H9 (cell line): ENCODE data around the gene FAM124A. TPM values are rescaled to one million over a fixed set of nuclear protein-coding genes. Genes with fewer than 3 reads are reported as not detected.

Experiments used
- DNase-seq: peaks from one replicate; pipeline ENCODE4 v3.0.0-alpha.2; 2017
- H2AFZ ChIP-seq: one replicate; pipeline ENCODE4 v1.6.1; 2013; ENCODE audit warnings: mild to moderate bottlenecking, low read length, control low read depth, moderate library complexity
- H2AK5ac ChIP-seq: 2 replicates; pipeline ENCODE4 v1.6.1; 2013; ENCODE audit warnings: low read length, control low read depth, mixed read lengths; ENCODE audit not compliant: insufficient read length
- H2BK120ac ChIP-seq: one replicate; pipeline ENCODE4 v1.6.1; 2013; ENCODE audit warnings: low read depth, mild to moderate bottlenecking, low read length, control low read depth, inconsistent platforms; ENCODE audit not compliant: poor library complexity, severe bottlenecking
- H2BK12ac ChIP-seq: 2 replicates; pipeline ENCODE4 v1.6.1; 2013; ENCODE audit warnings: low read length, control low read depth, mixed read lengths, low read depth; ENCODE audit not compliant: insufficient read length
- H2BK15ac ChIP-seq: 2 replicates; pipeline ENCODE4 v1.6.1; 2013; ENCODE audit warnings: low read depth, low read length, control low read depth
- H2BK20ac ChIP-seq: one replicate; pipeline ENCODE4 v1.6.1; 2013; ENCODE audit warnings: low read depth, mild to moderate bottlenecking, low read length, control low read depth, inconsistent platforms; ENCODE audit not compliant: poor library complexity, severe bottlenecking
- H2BK5ac ChIP-seq: 2 replicates; pipeline ENCODE4 v1.6.1; 2013; ENCODE audit warnings: low read length, control low read depth, mixed read lengths; ENCODE audit not compliant: insufficient read length
- H3K14ac ChIP-seq: 2 replicates; pipeline ENCODE4 v1.6.1; 2013; ENCODE audit warnings: low read length, control low read depth; ENCODE audit not compliant: insufficient read depth
- H3K18ac ChIP-seq: 2 replicates; pipeline ENCODE4 v1.6.1; 2013; ENCODE audit warnings: low read depth, mild to moderate bottlenecking, mixed read lengths, low read length, control low read depth; ENCODE audit not compliant: insufficient read length
- H3K23ac ChIP-seq: 2 replicates; pipeline ENCODE4 v1.6.1; 2013; ENCODE audit warnings: low read length, control low read depth, mixed read lengths, low read depth; ENCODE audit not compliant: insufficient read length
- H3K23me2 ChIP-seq: 2 replicates; pipeline ENCODE4 v1.6.1; 2013; ENCODE audit warnings: low read depth, mild to moderate bottlenecking, mixed read lengths, low read length, control low read depth; ENCODE audit not compliant: insufficient read length, poor library complexity, severe bottlenecking
- H3K27ac ChIP-seq: 2 replicates; pipeline ENCODE4 v1.5.1; 2013; ENCODE audit warnings: low read length, control low read depth, mixed read lengths, low read depth; ENCODE audit not compliant: insufficient read length
- H3K27me3 ChIP-seq: 2 replicates; pipeline ENCODE4 v1.6.1; 2013; ENCODE audit warnings: low read length, control low read depth, inconsistent platforms; ENCODE audit not compliant: insufficient read depth
- H3K4ac ChIP-seq: 2 replicates; pipeline ENCODE4 v1.6.1; 2013; ENCODE audit warnings: low read depth, mild to moderate bottlenecking, control low read depth, inconsistent platforms, low read length, moderate library complexity
- H3K4me1 ChIP-seq: 2 replicates; pipeline ENCODE4 v1.6.1; 2013; ENCODE audit warnings: low read length, control low read depth, inconsistent platforms; ENCODE audit not compliant: insufficient read depth
- H3K4me2 ChIP-seq: 2 replicates; pipeline ENCODE4 v1.6.1; 2013; ENCODE audit warnings: low read length, control low read depth, mixed read lengths; ENCODE audit not compliant: insufficient read length, insufficient read depth
- H3K56ac ChIP-seq: 2 replicates; pipeline ENCODE4 v1.6.1; 2013; ENCODE audit warnings: low read depth, mild to moderate bottlenecking, mixed read lengths, low read length, control low read depth; ENCODE audit not compliant: insufficient read length
- H3K79me1 ChIP-seq: 2 replicates; pipeline ENCODE4 v1.6.1; 2013; ENCODE audit warnings: low read depth, mild to moderate bottlenecking, moderate library complexity, low read length, control low read depth, inconsistent platforms; ENCODE audit not compliant: insufficient read depth, poor library complexity, severe bottlenecking
- H3K79me2 ChIP-seq: 2 replicates; pipeline ENCODE4 v1.6.1; 2013; ENCODE audit warnings: low read length, control low read depth, inconsistent platforms; ENCODE audit not compliant: insufficient read depth
- H3K9ac ChIP-seq: 2 replicates; pipeline ENCODE4 v1.6.1; 2013; ENCODE audit warnings: low read length, control low read depth, mixed read lengths; ENCODE audit not compliant: insufficient read length; ENCODE audit errors: extremely low read depth
- H3K9me3 ChIP-seq: one replicate; pipeline ENCODE4 v1.6.1; 2013; ENCODE audit warnings: low read depth, low read length, inconsistent platforms; ENCODE audit not compliant: control insufficient read depth
- H3T11ph ChIP-seq: one replicate; pipeline ENCODE4 v1.6.1; 2013; ENCODE audit warnings: mild to moderate bottlenecking, low read length, control low read depth, inconsistent platforms
- H4K20me1 ChIP-seq: one replicate; pipeline ENCODE4 v1.6.1; 2013; ENCODE audit not compliant: control insufficient read depth, insufficient read length, insufficient read depth
- H4K5ac ChIP-seq: 2 replicates; pipeline ENCODE4 v1.6.1; 2013; ENCODE audit warnings: low read depth, mild to moderate bottlenecking, mixed read lengths, low read length, control low read depth; ENCODE audit not compliant: insufficient read length
- H4K8ac ChIP-seq: replicated peaks from 2 replicates; pipeline ENCODE4 v1.6.1; 2013; ENCODE audit warnings: low read length, control low read depth, mixed read lengths, low read depth; ENCODE audit not compliant: insufficient read length
- H4K91ac ChIP-seq: 2 replicates; pipeline ENCODE4 v1.6.1; 2013; ENCODE audit warnings: low read depth, mild to moderate bottlenecking, moderate library complexity, mixed read lengths, low read length, control low read depth; ENCODE audit not compliant: insufficient read length
- H3K27ac Mint-ChIP-seq, 3 experiments: 2 replicates in 2 of 3; 3 replicates in 1 of 3; pipeline ENCODE4 v1.8.0; 2020 to 2021; ENCODE audit warnings: mixed read lengths in 3 of 3, mild to moderate bottlenecking in 1 of 3, moderate library complexity in 1 of 3
- H3K27me3 Mint-ChIP-seq: 2 replicates; pipeline ENCODE4 v1.8.0; 2021; ENCODE audit warnings: low read depth, mild to moderate bottlenecking, moderate library complexity, mixed read lengths
- H3K36me3 Mint-ChIP-seq, 3 experiments: 2 replicates in 2 of 3; 3 replicates in 1 of 3; pipeline ENCODE4 v1.8.0; 2020 to 2021; ENCODE audit warnings: low read depth in 3 of 3, mixed read lengths in 3 of 3; ENCODE audit not compliant: insufficient read depth in 1 of 3
- H3K4me1 Mint-ChIP-seq, 2 experiments: 2 replicates each; pipeline ENCODE4 v1.8.0; 2020; ENCODE audit warnings: mixed read lengths in 2 of 2
- H3K4me3 Mint-ChIP-seq, 2 experiments: 2 replicates in 1 of 2; 3 replicates in 1 of 2; pipeline ENCODE4 v1.8.0; 2020 to 2021; ENCODE audit warnings: mild to moderate bottlenecking in 2 of 2, mixed read lengths in 2 of 2, moderate library complexity in 1 of 2
- H3K9me3 Mint-ChIP-seq, 2 experiments: 2 replicates in 1 of 2; 3 replicates in 1 of 2; pipeline ENCODE4 v1.8.0; 2020; ENCODE audit warnings: mild to moderate bottlenecking in 2 of 2, mixed read lengths in 2 of 2, moderate library complexity in 1 of 2
- WGBS: extraction: QIAGEN DNeasy Blood & Tissue Kit; methylation state at CpG from one replicate; pipeline ENCODE4 v1.1.7; 2013; ENCODE audit warnings: missing lambda C conversion rate, low lambda C conversion rate, mixed read lengths; ENCODE audit not compliant: insufficient read length; ENCODE audit errors: extremely low coverage; 5-methylcytosine and 5-hydroxymethylcytosine counted together
- total RNA-seq: library from RNA; stranded (reverse); gene quantifications from 2 replicates; pipeline ENCODE4 v1.2.1, GENCODE V29; 2021
- TF ChIP-seq, protein P1 (sequence below): fragments of 200-600 bp; sonication (generic); conservative IDR thresholded peaks from 3 replicates; pipeline ENCODE4 v1.8.0; 2021; ENCODE audit warnings: antibody characterized with exemption, mild to moderate bottlenecking

The FAM124A gene
- total RNA-seq, 1 experiment from 2014 or later: 41.9 TPM

DNA sequence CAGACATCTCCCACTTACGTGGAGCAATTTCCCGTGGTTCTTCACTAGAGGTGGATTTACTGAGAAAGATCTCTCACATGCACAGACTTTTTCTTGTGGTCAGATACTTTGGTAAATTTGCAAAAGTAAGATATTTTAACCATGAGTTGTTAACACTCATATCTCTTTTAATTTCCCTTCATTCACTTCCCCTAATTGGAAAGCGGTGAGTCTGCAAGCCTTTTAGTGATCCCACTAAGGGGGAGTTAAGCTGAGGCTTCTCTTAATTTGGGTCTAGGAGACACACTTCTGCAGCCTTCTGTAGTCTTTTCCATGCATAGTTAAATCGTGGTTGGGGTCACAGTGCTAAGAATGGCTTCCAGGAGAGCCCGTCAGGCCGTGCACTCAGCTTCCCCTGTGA, 86.6 kb downstream of the FAM124A start:
- H3K9ac ChIP-seq: no peak overlapping the region
- H3K36me3 Mint-ChIP-seq: peaks cover 0 to 5% (median 2%) of the 10 kb centered on the region in 3 experiments; a peak in 3 of 7 replicates
- no peak overlapping the region for H2BK120ac ChIP-seq
- peaks cover 11% of the 10 kb centered on the region for H3K4me1 ChIP-seq
- H3K23me2 ChIP-seq: no peaks in the 10 kb centered on the region
- TF ChIP-seq, protein P1, sequence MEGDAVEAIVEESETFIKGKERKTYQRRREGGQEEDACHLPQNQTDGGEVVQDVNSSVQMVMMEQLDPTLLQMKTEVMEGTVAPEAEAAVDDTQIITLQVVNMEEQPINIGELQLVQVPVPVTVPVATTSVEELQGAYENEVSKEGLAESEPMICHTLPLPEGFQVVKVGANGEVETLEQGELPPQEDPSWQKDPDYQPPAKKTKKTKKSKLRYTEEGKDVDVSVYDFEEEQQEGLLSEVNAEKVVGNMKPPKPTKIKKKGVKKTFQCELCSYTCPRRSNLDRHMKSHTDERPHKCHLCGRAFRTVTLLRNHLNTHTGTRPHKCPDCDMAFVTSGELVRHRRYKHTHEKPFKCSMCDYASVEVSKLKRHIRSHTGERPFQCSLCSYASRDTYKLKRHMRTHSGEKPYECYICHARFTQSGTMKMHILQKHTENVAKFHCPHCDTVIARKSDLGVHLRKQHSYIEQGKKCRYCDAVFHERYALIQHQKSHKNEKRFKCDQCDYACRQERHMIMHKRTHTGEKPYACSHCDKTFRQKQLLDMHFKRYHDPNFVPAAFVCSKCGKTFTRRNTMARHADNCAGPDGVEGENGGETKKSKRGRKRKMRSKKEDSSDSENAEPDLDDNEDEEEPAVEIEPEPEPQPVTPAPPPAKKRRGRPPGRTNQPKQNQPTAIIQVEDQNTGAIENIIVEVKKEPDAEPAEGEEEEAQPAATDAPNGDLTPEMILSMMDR: no peak
- no CpG with 5 or more reads among the region's 6 CpGs for WGBS
- H3K23ac ChIP-seq: no peak overlapping the region
- no peak overlapping the region for H3K56ac ChIP-seq
- no peak overlapping the region for H3K27ac ChIP-seq
- H3K14ac ChIP-seq: no peak overlapping the region; the same call in 1 of the 2 replicates
- no peak overlapping the region for H2BK15ac ChIP-seq
- no peak overlapping the region for H2BK12ac ChIP-seq
- peak overlapping the region; percentile 68 to 91 (median 78); a peak in 6 of 7 replicates for H3K27ac Mint-ChIP-seq
- H3K18ac ChIP-seq: peak overlapping the region; percentile 74
- no peak overlapping the region for H2BK20ac ChIP-seq
- H3K4me2 ChIP-seq: no peak overlapping the region
- no peak overlapping the region for H3K4me3 Mint-ChIP-seq
- H2AFZ ChIP-seq: no peak overlapping the region
- no peaks in the 10 kb centered on the region; the same call in 1 of the 2 replicates for H3K27me3 Mint-ChIP-seq
- H4K20me1 ChIP-seq: no peaks in the 10 kb centered on the region
- no peak overlapping the region for H3T11ph ChIP-seq
- no peak overlapping the region for H2AK5ac ChIP-seq
- H3K79me2 ChIP-seq: no peaks in the 10 kb centered on the region
- no peaks in the 10 kb centered on the region for H3K9me3 ChIP-seq
- no peaks in the 10 kb centered on the region for H3K79me1 ChIP-seq
- H3K4me1 Mint-ChIP-seq: peaks cover 50 to 53% of the 10 kb centered on the region in 2 experiments
- no peak overlapping the region for H2BK5ac ChIP-seq
- no peak for DNase-seq
- H4K5ac ChIP-seq: no peak overlapping the region
- no peaks in the 10 kb centered on the region for H3K27me3 ChIP-seq
- no peak overlapping the region for H3K4ac ChIP-seq
- no peak overlapping the region for H4K8ac ChIP-seq
- H4K91ac ChIP-seq: no peak overlapping the region
- peaks cover 3% of the 10 kb centered on the region in 2 experiments; a peak in 2 of 5 replicates for H3K9me3 Mint-ChIP-seq
